ENCODE results near the gene SLC7A5. TPM values are rescaled to one million over a fixed set of nuclear protein-coding genes. Genes with fewer than 3 reads are reported as not detected.

The SLC7A5 gene
- total and polyA plus RNA-seq, 2 of the 4 experiments (the other 2 are of a cell fraction), result 11.3 to 101 TPM

- peak overlapping the region; percentile 34; the same call in 1 of the 2 replicates for H3K9ac ChIP-seq (ENCODE audit: low read depth, low read length)
- BruUV-seq (replicated peaks), result no TSS peak
Observed at GRCh38 chr16:87854053-87854906, 15.0 kb downstream of the SLC7A5 start.

More at GRCh38 chr16:87854053-87854906, 15.0 kb downstream of the SLC7A5 start:
- Histone ChIP-seq H3K79me1 (ENCODE audit: low read depth in 1 of 2, low read length in 2 of 2) (peaks cover 31 to 81% of the 10 kb centered on the region in 2 experiments; a peak in 3 of 4 replicates), H3K4me3 (ENCODE audit: insufficient read depth, low read depth, low read length) (no peak overlapping the region), H2AFZ (replicated peaks; ENCODE audit: low read length, poor library complexity) (no peak overlapping the region), H2BK15ac (ENCODE audit: low read depth, low read length) (peak overlapping the region; percentile 50; the same call in 1 of the 3 replicates), H3K4me1 (ENCODE audit: control insufficient read depth, insufficient read depth, low read length) (peaks cover 22% of the 10 kb centered on the region), H3K56ac (ENCODE audit: extremely low read depth, insufficient read depth, low read length) (no peak overlapping the region), H4K5ac (ENCODE audit: low read depth, low read length) (peak overlapping the region; percentile 43; the same call in 1 of the 2 replicates), H3K23ac (ENCODE audit: low read depth, low read length) (no peak overlapping the region), H3K27me3 (ENCODE audit: control insufficient read depth, insufficient read depth, low read length) (no peaks in the 10 kb centered on the region), H3K4me2 (ENCODE audit: low read depth, low read length) (no peak overlapping the region), H3K9me3 (ENCODE audit: control insufficient read depth, insufficient read depth, low read length) (no peaks in the 10 kb centered on the region), H3K36me3 (ENCODE audit: control insufficient read depth, insufficient read depth, low read length) (peaks cover 26% of the 10 kb centered on the region), H3K4ac (ENCODE audit: low read depth, low read length) (peak overlapping the region; percentile 47), H3K18ac (ENCODE audit: low read depth, low read length) (no peak overlapping the region; the same call in 1 of the 2 replicates), H2AK5ac (ENCODE audit: low read depth, low read length) (peak overlapping the region; percentile 74), H3K27ac (ENCODE audit: insufficient read depth, low read length) (peak overlapping the region; percentile 93), H2BK5ac (ENCODE audit: low read depth, low read length, poor library complexity, severe bottlenecking) (peak overlapping the region; percentile 12), H4K20me1 (ENCODE audit: insufficient read depth, low read length) (peaks cover 68% of the 10 kb centered on the region), H4K8ac (ENCODE audit: low read depth in 2 of 2, low read length in 2 of 2) (peak overlapping the region in 1 of 2 experiments; percentile 11; a peak in 1 of 4 replicates), H2AK9ac (replicated peaks; ENCODE audit: low read depth, low read length, poor library complexity) (no peak overlapping the region), H4K91ac (ENCODE audit: insufficient read depth, low read depth, low read length) (peak overlapping the region; percentile 21; the same call in 1 of the 2 replicates), H3K9me1 (ENCODE audit: insufficient read depth, low read length) (peaks cover 13% of the 10 kb centered on the region), H3K14ac (replicated peaks; ENCODE audit: low read depth, low read length) (no peak overlapping the region), H2BK20ac (ENCODE audit: low read depth, low read length) (no peak overlapping the region), H2BK120ac (ENCODE audit: low read depth, low read length) (peak overlapping the region; percentile 21; the same call in 1 of the 2 replicates)
- ATAC-seq (ENCODE audit: low read depth) (no peak), DNase-seq (no peak)
- ChIA-PET POLR2A (ENCODE audit: unreplicated experiment) (no interaction called here), CTCF (no interaction called here)
- 98% methylated on average over 6 of the region's 21 CpGs; no CpG with 5 or more reads in 1 of the 2 experiments for whole genome bisulfite sequencing, 2 experiments (ENCODE audit: extremely low coverage in 2 of 2, insufficient read length in 1 of 2)
- in situ Hi-C loops (cut with MboI; ENCODE audit: low sequenced_read_pairs) (no loop called here), dilution Hi-C loops (cut with HindIII; ENCODE audit: low sequenced_read_pairs, unreplicated experiment) (no loop called here), intact Hi-C loops (cut with micrococcal nuclease) (loop anchor here (5.0 kb wide), 1 partner anchor 77 kb away; no protein-coding TSS in a partner anchor)
- TF ChIP-seq RAD21 (IDR thresholded peaks at IDR 0.05; ENCODE audit: low read length) (no peak), ELK1 (IDR thresholded peaks at IDR 0.05; ENCODE audit: borderline replicate concordance, low read depth, low read length) (no peak), MXI1 (IDR thresholded peaks at IDR 0.05; ENCODE audit: borderline replicate concordance, low read depth, low read length) (no peak), SMC3 (IDR thresholded peaks at IDR 0.05; ENCODE audit: low read depth, low read length) (no peak), NFE2L2 (IDR thresholded peaks at IDR 0.05; ENCODE audit: low read depth, low read length) (no peak), FOS (IDR thresholded peaks at IDR 0.05; ENCODE audit: low read depth, low read length) (no peak), USF2 (IDR thresholded peaks at IDR 0.05; ENCODE audit: low read depth, low read length) (0 out of 2 replicates have a peak, but pooled peaks have one; percentile 46), MAZ (IDR thresholded peaks at IDR 0.05; ENCODE audit: borderline replicate concordance, low read depth, low read length) (no peak; the same call in 1 of the 2 replicates), RFX5 (IDR thresholded peaks at IDR 0.05; ENCODE audit: low read depth, low read length) (no peak)
